ENCODE measurements around the gene NR5A2.

GRCh38 chr1:200041337-200042118 is 14.0 kb downstream of the NR5A2 start:
- TF ChIP-seq CTCF (conservative IDR thresholded peaks at IDR 0.05; ENCODE audit: low read length) (no peak), EZH2phosphoT487 (IDR thresholded peaks at IDR 0.05; ENCODE audit: borderline replicate concordance) (no peak)
